ENCODE results near the gene DHRS2.

Gene DHRS2

DNA sequence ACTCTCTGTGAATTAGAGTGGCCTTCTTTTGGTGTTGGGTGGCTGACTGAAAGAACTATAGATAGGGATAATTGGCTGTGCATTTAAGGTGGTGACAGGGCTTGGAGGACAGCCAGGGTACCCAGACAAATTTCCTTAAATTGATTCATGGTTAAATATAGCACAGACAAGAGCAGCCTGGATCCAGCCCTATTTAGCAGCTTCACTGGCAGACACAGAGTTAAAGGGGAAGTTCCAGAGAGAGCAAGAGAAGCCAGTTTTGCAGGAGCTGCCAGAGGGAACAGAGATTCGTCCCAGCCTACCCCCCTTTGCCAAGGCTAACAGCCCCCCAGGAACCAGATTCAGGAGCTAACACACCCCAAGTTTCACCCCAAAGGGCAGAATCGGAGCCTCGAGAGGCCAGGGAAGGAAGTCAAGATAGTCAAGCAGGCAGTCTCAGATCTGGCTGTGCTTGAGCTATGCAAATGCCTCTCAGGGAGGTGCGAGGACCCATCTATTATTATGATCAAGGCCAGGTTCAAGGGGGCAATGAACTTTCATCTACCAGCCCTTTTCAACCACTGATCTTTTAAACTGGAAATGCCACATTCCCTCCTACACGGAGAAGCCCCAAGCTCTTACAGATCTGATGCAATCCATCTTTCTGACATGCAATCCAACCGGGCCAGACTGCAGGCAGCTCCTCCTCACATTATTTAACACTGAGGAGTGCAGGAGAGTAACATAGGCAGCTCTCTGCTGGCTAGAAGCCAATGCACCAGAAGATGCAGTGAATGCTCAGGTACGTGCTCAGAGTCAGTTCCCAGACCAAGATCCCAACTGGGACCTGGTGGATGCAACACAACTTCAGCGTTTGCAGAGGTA is 58.2 kb downstream of the DHRS2 start:
- peak; percentile 13 for DNase-seq (ENCODE audit: low read depth)

All from GM04503 (cell line).